ENCODE results near the gene GRID1.

The GRID1 gene

DNA sequence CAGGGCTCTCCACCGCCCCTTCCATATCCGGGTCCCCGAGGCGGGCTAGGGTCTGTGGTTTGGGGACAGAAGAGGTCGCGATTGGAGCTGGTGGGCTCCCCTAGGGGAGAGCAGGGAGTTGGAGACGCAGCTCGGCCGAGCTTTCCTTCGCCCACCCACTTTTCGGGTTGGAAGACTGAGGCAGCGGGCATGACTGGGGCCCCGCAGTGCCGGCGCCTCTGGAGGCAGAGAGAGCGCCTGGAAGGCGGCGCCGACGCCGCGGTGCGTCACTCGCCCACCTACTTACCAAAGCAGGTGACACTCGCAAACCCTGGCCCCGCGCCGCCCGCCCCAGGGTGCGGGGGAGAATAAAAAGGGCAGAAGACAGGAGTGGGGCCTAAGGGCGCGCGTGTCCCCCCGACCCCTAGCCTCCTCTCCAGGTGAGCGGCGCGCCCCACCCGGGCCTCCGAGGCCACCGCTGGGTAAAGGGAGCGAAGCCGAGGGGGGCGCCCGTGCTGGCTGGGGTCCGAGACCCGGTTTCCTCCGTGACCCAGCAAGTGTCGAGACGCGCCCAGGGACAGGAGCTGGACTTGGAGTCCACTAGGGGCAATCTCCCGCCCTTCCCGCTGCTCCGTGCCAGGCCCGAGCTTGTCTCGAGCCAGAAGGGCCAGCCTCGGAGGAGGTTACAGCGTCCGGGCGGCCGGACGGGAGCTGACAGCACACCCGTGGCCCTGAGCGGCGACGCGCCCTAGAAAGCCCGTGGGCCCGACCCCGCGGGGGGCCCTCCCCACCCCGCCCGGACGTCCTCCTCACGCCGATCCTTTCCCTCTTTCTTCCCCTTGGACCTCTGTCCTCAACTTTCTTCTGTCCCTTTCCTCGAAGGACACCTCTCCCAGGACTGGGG lies 34.4 kb upstream of the GRID1 start:
- TF ChIP-seq, protein P1, sequence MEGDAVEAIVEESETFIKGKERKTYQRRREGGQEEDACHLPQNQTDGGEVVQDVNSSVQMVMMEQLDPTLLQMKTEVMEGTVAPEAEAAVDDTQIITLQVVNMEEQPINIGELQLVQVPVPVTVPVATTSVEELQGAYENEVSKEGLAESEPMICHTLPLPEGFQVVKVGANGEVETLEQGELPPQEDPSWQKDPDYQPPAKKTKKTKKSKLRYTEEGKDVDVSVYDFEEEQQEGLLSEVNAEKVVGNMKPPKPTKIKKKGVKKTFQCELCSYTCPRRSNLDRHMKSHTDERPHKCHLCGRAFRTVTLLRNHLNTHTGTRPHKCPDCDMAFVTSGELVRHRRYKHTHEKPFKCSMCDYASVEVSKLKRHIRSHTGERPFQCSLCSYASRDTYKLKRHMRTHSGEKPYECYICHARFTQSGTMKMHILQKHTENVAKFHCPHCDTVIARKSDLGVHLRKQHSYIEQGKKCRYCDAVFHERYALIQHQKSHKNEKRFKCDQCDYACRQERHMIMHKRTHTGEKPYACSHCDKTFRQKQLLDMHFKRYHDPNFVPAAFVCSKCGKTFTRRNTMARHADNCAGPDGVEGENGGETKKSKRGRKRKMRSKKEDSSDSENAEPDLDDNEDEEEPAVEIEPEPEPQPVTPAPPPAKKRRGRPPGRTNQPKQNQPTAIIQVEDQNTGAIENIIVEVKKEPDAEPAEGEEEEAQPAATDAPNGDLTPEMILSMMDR (IDR thresholded peaks at IDR 0.05; ENCODE audit: control insufficient read depth, extremely low read depth, insufficient read depth), result no peak
- peak overlapping the region; percentile 55 for H3K4me3 ChIP-seq (ENCODE audit: low read depth, low read length)
- DNase-seq (ENCODE audit: low read depth), result no peak

DNA sequence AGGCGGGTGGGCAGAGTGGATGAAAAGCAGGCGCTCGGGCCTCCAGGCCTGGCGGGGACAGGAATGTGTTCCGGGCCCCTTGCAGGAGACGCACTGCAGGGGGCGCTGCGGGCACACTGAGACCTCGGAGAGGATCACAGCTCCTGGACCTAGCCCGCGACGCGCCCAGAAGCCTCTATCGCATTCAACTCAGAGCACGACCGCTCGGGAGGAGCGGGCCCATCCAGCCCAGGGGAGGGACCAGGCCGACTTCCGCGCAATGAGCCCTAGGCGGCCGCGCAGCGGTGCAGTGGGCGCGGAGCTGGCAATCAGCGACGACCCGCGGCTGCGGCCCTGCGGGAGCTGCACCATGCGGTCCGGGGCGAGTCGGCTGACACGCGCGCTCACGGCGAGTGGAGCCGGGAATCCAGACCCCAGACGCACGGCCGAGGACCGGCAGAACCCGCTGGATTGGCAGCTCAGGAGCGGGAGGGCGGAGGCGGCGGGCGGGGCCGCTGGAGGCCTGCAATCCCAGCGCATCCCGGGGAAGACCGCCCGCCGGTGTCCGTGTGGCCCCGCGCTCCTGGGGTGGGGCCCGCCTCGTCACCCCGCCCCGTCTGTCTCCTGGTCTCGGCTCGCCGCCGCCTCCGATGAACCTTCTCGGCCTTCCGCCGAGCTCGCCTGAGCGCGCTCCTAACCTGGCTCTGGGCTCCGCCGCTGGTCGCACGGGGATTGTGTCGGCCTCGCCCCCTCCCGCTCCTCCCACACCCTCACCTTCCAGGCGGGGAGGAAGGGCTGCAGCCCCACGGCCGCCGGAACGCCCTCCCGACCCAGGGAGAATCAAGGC lies 33.5 kb upstream of the GRID1 start:
- peak overlapping the region; percentile 55 for H3K4me3 ChIP-seq (ENCODE audit: low read depth, low read length)
- TF ChIP-seq, protein P1 (IDR thresholded peaks at IDR 0.05; ENCODE audit: control insufficient read depth, extremely low read depth, insufficient read depth), result peak; percentile 77
- DNase-seq (ENCODE audit: low read depth), result peak; percentile 69

DNA sequence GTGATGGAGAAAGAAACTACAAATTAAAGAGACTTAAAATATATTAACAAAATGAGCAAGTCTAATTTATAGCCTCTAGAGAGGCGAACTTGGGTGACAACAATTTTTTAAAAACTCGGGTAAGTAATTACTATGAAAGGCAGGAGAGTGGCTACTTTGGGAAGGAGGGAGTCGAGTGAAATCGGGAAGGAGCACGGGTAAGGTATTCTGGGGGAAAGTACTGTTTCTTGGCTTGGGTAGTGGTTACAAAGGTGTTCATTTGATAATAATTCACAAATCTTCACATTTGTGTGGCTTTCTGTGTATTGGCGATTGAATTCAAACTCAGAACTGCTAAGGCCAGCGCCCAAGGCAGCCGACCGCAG lies 32.9 kb upstream of the GRID1 start:
- H3K4me3 ChIP-seq (ENCODE audit: low read depth, low read length), result no peak overlapping the region

DNA sequence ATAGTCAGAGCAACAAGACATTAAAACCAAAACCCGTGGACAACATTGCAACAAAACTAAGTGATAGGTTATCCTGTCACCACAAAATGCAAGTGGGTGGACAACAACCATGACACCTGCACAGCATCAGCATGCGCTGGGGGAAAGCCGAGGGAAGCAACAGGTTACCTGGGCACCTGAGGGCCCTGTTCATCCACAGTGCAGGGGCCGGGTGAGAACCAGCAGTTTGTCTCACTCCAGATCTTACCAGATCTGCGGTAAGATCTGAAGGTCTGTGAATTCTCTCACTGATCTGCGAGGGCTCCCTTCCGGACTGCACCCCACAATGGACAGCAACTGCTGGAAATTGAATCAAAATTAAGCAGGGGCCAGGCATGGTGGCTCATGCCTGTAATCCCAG lies 30.5 kb upstream of the GRID1 start:
- H3K4me3 ChIP-seq (ENCODE audit: low read depth, low read length), result no peak overlapping the region
- TF ChIP-seq, protein P1 (IDR thresholded peaks at IDR 0.05; ENCODE audit: control insufficient read depth, extremely low read depth, insufficient read depth), result no peak
- DNase-seq (ENCODE audit: low read depth), result no peak

More for the DNA sequence above, 32.9 kb upstream of the GRID1 start:
- DNase-seq (ENCODE audit: low read depth), result no peak
- TF ChIP-seq, protein P1 (IDR thresholded peaks at IDR 0.05; ENCODE audit: control insufficient read depth, extremely low read depth, insufficient read depth), result no peak

DNA sequence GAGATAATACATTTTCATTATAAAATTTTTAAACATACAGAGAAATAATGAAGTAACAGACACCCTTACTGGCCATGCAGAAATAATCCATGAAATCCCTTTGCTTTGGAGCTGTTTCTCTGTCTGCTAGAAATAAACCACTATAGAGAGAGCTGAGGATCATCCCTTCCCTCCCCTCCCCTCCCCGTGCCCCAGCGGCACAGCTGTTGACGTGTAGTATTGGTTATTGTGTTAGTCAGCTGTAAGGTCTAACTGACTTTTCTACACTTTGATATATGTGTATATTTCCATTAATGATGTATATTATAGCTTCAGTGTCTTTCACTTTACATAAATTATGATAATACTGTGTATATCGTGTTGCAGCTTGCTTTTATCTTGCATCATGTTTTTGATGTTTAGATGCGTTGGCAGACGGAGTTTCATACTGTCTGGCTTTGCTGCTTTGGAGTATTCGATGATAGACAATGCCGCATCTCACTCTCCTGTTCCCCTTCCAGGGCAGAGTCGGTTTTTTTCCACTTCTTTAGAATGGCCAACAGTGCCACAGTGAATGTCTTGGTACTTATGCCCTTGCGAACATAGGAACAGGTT lies 27.4 kb upstream of the GRID1 start:
- no peak for DNase-seq (ENCODE audit: low read depth)
- TF ChIP-seq, protein P1 (IDR thresholded peaks at IDR 0.05; ENCODE audit: control insufficient read depth, extremely low read depth, insufficient read depth), result no peak
- no peak overlapping the region for H3K4me3 ChIP-seq (ENCODE audit: low read depth, low read length)

DNA sequence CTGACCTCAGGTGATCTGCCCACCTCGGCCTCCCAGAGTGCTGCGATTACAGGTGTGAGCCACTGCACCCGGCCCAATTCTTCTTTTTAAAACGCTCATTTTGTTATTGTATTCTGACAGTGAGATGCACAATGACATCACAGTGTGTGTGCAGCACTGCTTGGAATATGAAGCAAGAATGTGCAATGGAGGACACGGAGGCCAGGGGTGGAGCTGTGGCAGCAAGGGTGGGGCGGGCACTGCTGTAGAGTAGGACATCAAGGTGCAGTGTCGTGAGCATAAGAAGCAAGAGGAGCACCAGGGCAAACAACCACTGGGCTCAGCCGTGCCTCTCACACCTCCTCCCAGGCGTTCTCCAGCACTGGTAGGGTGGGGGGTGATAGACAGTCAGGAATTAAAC lies 26.8 kb upstream of the GRID1 start:
- H3K4me3 ChIP-seq (ENCODE audit: low read depth, low read length), result no peak overlapping the region
- TF ChIP-seq, protein P1 (IDR thresholded peaks at IDR 0.05; ENCODE audit: control insufficient read depth, extremely low read depth, insufficient read depth), result no peak
- DNase-seq (ENCODE audit: low read depth), result no peak
